ENCODE data around the gene FGF14.

FGF14 gene

DNA sequence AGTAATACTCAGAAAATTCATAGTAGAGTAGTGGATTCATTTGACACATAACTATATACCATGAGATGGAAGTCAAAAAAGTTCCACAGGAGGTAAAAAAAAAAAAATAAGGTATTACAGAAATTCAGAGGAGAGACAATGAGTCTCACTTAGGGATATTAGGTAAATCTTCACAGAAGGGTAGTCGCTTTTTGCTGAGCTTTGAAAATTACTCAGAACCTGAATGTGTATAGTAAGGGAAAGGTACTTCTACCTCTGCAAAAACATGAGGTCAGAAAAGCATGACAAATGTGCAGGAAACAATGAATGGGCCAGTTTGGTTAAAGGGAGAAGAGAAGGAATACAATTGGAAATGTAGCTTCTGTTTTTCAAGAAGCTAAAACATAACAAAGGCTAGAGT lies 698.8 kb downstream of the FGF14 start:
- H3K4me1 Mint-ChIP-seq, result peaks cover 9% of the 10 kb centered on the region
- H3K4me3 Mint-ChIP-seq, result no peak overlapping the region
- H3K27me3 Mint-ChIP-seq, result peaks cover 28% of the 10 kb centered on the region
- ATAC-seq, result no peak
- DNase-seq, result no peak
- H3K9me3 Mint-ChIP-seq, result no peaks in the 10 kb centered on the region
- no peak overlapping the region for H3K27ac Mint-ChIP-seq

DNA sequence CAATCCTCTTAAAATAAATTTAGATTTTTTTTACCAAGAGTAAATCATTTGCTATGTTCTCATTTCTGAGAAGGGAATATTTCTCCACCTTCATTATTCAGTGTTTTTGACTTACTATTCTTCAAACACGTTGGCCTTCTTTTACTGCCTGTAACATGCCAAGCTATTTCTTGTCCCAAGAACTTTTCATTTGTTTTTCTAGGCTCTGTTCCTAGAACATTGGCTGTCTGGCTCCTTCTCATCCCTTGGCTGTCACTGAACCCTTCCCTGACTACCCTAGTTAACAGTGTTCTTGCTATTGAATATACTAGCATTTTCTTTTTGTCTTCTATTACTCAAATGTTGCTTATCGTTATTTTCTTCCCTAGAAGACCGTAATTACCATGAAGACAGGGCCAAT lies 701.2 kb downstream of the FGF14 start:
- no peaks in the 10 kb centered on the region for H3K9me3 Mint-ChIP-seq
- H3K4me3 Mint-ChIP-seq, result no peak overlapping the region
- H3K4me1 Mint-ChIP-seq, result no peaks in the 10 kb centered on the region
- H3K27ac Mint-ChIP-seq, result no peak overlapping the region
- DNase-seq (no peak), ATAC-seq (no peak)
- H3K27me3 Mint-ChIP-seq, result peaks cover 21% of the 10 kb centered on the region

DNA sequence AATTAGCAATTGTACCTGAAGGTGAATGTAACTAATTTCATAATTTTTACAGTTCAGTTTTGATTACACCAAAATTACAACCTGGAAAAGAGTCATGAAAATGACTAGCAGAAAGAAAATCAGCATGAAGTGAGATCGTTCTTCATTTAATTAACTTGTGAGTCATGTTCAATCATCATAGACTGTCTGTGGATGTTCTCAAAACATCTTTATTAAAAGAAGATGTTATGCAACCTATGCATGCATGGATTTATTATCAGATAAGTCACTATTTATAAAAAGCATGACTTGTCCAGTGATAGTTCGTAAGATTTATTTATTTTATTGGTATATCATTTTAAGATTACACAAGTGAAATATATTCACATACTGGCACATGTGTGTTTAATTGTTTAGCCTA lies 703.4 kb downstream of the FGF14 start:
- Mint-ChIP-seq H3K9me3 (no peaks in the 10 kb centered on the region), H3K27ac (no peak overlapping the region), H3K4me1 (no peaks in the 10 kb centered on the region), H3K4me3 (no peak overlapping the region), H3K27me3 (peaks cover 7% of the 10 kb centered on the region)
- no peak for DNase-seq
- no peak for ATAC-seq

DNA sequence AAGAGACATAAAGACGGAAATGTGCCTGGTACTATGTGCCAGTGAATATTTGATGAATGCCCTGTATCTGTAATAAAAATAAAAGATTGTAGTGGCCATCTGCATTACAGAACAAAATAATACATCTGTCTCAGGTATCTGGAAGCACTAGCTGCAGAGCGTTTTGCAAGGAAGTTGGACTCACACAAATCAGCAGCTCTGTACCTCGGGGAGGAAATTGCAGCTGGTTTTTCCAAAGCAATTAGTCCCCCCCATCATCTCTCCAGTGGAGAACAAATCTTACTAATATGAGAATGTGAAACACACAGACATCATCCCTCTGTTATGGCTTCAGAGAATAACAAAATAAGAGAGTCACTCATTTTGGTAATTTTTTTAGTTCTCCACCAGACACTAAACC lies 704.1 kb downstream of the FGF14 start:
- ATAC-seq (no peak), DNase-seq (no peak)
- no peaks in the 10 kb centered on the region for H3K27me3 Mint-ChIP-seq
- H3K27ac Mint-ChIP-seq, result no peak overlapping the region
- no peaks in the 10 kb centered on the region for H3K9me3 Mint-ChIP-seq
- no peak overlapping the region for H3K4me3 Mint-ChIP-seq
- no peaks in the 10 kb centered on the region for H3K4me1 Mint-ChIP-seq

DNA sequence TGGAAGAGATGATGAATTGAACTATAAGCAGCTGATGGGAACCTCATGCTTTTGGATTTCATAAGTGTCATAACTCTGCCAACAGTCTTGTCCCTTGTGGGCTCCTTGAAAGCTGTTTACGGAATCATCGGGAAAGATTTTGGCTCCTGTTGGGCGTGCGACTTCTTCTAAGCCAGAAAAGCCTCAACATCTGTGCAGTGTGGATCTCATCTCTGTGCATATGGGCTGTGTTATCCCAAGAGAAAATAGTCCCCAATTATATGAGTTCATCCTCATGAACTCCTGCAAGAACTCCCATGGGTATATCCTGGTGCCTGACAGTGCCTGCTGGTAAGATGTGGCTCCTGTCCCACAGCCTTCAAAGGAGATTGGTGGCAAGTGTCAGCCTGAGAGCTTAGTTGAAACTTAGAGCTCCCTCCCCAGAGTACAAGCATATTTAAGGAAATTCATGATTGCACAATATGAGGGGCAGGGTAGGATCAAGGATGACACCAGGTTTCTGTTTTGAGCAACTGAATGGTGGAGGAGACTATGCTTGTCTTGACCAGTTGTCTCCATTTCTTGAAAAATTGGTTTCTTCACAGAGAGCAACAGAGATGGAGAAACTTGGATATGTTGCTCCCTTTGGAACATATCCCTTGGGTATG lies 705.9 kb downstream of the FGF14 start:
- no peak overlapping the region for H3K4me3 Mint-ChIP-seq
- DNase-seq (no peak), ATAC-seq (no peak)
- no peaks in the 10 kb centered on the region for H3K4me1 Mint-ChIP-seq
- H3K9me3 Mint-ChIP-seq, result no peaks in the 10 kb centered on the region
- H3K27me3 Mint-ChIP-seq, result no peaks in the 10 kb centered on the region
- H3K27ac Mint-ChIP-seq, result no peak overlapping the region

DNA sequence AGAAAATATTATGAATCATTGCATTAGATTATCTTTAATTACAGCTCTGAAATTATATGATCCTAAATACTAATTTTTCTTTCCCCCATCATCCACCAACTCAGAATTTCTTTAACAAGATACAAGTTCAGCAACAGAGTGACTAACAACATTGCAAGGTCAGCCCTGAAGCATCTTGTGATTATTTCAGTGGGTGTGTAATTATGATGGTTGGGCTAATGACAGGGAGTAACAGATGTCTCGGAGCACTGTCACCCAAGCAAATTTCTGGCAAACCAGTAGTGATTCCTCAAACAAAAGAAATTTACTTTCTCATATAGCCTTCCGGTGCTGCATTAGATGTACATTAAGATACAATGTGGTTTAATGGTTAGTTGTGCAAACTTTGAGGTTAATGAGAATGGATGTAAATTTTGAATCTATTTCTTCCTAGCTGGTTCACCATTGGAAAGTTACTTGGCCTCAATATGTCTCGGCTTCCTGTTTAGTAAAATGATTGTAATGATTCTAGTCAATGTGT lies 710.4 kb downstream of the FGF14 start:
- no peak overlapping the region for H3K4me3 Mint-ChIP-seq
- no peak for ATAC-seq
- no peaks in the 10 kb centered on the region for H3K27me3 Mint-ChIP-seq
- no peaks in the 10 kb centered on the region for H3K4me1 Mint-ChIP-seq
- H3K27ac Mint-ChIP-seq, result no peak overlapping the region
- H3K9me3 Mint-ChIP-seq, result no peaks in the 10 kb centered on the region
- no peak for DNase-seq

DNA sequence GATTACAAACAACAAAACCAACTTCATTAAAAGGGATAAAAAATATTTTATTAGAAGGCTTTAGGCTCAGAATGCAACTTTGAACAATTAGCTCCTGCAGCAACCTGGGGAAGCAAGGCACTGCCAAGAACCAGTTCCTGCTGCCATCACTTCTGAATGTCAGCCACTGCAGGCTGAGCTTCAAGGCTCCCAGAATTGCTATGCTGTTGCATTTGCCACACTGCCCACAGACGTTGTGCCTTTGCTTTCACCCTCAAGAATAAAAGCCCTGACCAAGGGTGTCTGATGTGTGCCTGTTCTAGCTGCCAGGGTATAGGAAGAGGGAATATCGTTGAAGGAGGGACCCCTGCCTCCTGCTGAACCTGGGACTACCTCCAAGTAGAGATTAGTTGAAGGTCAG lies 711.0 kb downstream of the FGF14 start:
- Mint-ChIP-seq H3K27ac (no peak overlapping the region), H3K4me1 (no peaks in the 10 kb centered on the region), H3K4me3 (no peak overlapping the region), H3K9me3 (no peaks in the 10 kb centered on the region), H3K27me3 (no peaks in the 10 kb centered on the region)
- DNase-seq (no peak), ATAC-seq (no peak)

DNA sequence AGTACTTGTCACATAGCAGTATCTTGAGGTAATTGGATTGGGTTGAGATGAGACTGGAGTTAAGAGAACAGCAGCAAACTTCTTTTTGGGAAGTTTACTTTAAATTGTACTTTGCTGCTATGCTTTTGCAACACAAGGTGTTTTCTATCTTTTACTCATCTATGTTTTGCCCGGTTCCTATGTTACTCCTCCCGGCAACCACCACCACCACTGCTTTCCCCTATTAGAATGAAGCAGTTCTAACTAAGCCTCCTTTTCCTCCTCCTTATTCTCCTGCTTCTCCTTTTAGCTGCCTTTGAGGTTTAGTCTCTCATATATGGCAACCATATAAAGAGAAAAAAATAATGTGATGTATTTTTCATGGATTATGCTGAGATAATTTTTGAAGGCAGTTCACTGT lies 715.8 kb downstream of the FGF14 start:
- DNase-seq, result no peak
- Mint-ChIP-seq H3K27me3 (no peaks in the 10 kb centered on the region), H3K9me3 (no peaks in the 10 kb centered on the region), H3K4me1 (no peaks in the 10 kb centered on the region), H3K4me3 (no peak overlapping the region), H3K27ac (no peak overlapping the region)
- ATAC-seq, result no peak

DNA sequence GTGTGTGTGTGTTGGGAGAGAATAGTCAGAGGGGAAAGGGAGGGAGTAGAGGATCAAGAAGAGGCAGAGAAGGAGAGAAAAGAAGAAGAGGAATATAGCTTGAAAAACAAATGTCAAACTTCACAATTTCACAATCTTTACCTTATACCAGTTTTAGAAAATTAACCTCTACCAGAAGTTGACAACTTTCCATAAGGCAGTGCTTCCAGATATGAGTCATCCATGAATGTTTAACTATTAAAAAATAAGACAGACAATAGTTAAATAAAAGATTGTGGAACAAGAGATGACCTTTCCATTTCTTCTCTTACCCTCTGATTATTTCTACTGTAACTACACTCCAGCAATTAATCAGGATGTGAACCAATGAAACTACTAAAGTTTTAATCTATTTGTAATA lies 720.0 kb downstream of the FGF14 start:
- Mint-ChIP-seq H3K9me3 (no peaks in the 10 kb centered on the region), H3K27ac (no peak overlapping the region), H3K27me3 (peaks cover 6% of the 10 kb centered on the region), H3K4me3 (no peak overlapping the region), H3K4me1 (no peaks in the 10 kb centered on the region)
- DNase-seq (no peak), ATAC-seq (no peak)

DNA sequence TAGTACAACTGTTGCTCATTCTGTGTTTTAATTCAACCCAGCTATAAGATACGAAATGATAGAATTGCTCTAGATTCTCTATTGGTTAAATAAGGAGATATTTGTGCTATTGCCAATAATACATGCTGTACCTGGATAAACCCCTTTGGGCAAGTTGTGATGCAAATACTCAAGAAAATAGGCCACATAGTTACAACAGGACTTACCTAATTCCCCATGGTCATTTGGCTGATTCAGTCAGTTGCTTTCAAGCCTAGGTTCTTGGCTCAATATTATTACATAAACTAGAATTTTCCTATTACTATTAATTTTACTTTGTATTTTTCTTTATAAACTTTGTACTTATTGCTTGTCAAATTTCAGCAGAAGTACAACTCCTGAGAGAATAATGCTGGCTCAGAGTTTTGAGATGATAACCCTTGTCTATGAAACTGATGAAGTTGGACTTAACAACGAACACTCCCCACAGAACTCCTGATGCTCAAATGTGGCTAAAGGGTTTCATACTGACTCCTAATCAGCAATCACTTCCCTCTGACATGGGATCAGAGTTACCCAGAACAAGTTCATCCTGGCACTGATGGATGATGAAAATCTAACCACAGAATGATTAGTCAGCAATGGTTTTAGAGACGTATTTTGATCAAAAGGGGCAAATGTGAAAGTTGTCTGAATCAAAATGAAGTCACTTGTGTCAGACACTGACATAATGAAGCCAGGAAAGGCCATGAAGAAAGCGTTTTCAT lies 728.3 kb downstream of the FGF14 start:
- H3K4me1 Mint-ChIP-seq, result no peaks in the 10 kb centered on the region
- no peak for ATAC-seq
- H3K27me3 Mint-ChIP-seq, result no peaks in the 10 kb centered on the region
- H3K4me3 Mint-ChIP-seq, result no peak overlapping the region
- DNase-seq, result no peak
- H3K27ac Mint-ChIP-seq, result no peak overlapping the region
- H3K9me3 Mint-ChIP-seq, result no peaks in the 10 kb centered on the region

DNA sequence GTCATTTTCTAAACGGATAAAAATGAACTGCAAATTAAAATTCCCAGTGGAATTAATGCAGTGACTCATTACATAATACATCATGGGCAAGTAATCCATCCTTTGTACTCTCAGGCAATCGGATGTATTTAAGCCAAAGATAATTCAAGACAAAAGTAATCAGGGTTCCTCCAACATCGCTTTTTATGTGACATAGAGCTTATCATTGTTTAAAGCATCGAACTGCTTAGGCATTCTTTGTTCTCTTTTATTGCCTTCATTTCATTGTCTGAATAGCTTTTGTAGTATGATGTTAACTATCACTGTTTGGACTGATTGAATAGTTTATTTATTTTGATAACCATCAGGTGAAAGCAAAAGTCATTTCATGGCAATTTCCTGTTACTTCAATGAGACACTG lies 740.0 kb downstream of the FGF14 start:
- ATAC-seq, result no peak
- peaks cover 13% of the 10 kb centered on the region for H3K27me3 Mint-ChIP-seq
- DNase-seq, result no peak
- no peaks in the 10 kb centered on the region for H3K4me1 Mint-ChIP-seq
- no peak overlapping the region for H3K4me3 Mint-ChIP-seq
- H3K9me3 Mint-ChIP-seq, result peaks cover 0 to 14% of the 10 kb centered on the region in 2 donors
- H3K27ac Mint-ChIP-seq, result no peak overlapping the region
